Stimulated activated naive CD8-positive, alpha-beta T cell treated with anti-CD3 and anti-CD28 coated beads, Interleukin-15, Interleukin-2, amounts not matched to agents 100 U/mL and 50 U/mL, for 24 hours (primary cell): Measurements from ENCODE around the gene NFIX.
A peak's percentile ranks its signal among the peaks of the same experiment; 100 is the strongest.

Experiments
- ATAC-seq: fragments of 150-1000 bp; cut with Tn5 transposase; one replicate; pipeline ENCODE4 v1.10.0; 2021
- DNase-seq: peaks from one replicate; pipeline ENCODE4 v3.0.0; 2021

NFIX gene

GRCh38 chr19:13008926-13009787 lies 13.9 kb downstream of the NFIX start:
- no peak for ATAC-seq

GRCh38 chr19:13010038-13010991 lies 15.0 kb downstream of the NFIX start:
- DNase-seq (no peak), ATAC-seq (no peak)

More at GRCh38 chr19:13008926-13009787, 13.9 kb downstream of the NFIX start:
- DNase-seq: no peak

GRCh38 chr19:13010992-13011652 lies 15.8 kb downstream of the NFIX start:
- ATAC-seq (no peak), DNase-seq (no peak)

- ATAC-seq: no peak
- DNase-seq: peak; percentile 33
Observed at GRCh38 chr19:13011653-13012389, 16.5 kb downstream of the NFIX start.

GRCh38 chr19:13012390-13012689 lies 17.1 kb downstream of the NFIX start:
- no peak for ATAC-seq

GRCh38 chr19:13012690-13013608 lies 17.7 kb downstream of the NFIX start:
- ATAC-seq (peak; percentile 70), DNase-seq (peak; percentile 55)

More at GRCh38 chr19:13012390-13012689, 17.1 kb downstream of the NFIX start:
- no peak for DNase-seq

- no peak for ATAC-seq
- DNase-seq: no peak
Observed at GRCh38 chr19:13013649-13014048, 18.4 kb downstream of the NFIX start.

- no peak for DNase-seq
Observed at GRCh38 chr19:13014101-13014920, 19.0 kb downstream of the NFIX start.

GRCh38 chr19:13014921-13015280 lies 19.6 kb downstream of the NFIX start:
- DNase-seq: no peak
- no peak for ATAC-seq

More at GRCh38 chr19:13014101-13014920, 19.0 kb downstream of the NFIX start:
- ATAC-seq: no peak

- no peak for ATAC-seq
- no peak for DNase-seq
Observed at GRCh38 chr19:13015361-13016223, 20.3 kb downstream of the NFIX start.

- ATAC-seq (no peak), DNase-seq (no peak)
Observed at GRCh38 chr19:13016245-13016627, 21.0 kb downstream of the NFIX start.

- no peak for ATAC-seq
- no peak for DNase-seq
Observed at GRCh38 chr19:13016628-13017305, 21.5 kb downstream of the NFIX start.

- no peak for DNase-seq
- ATAC-seq: no peak
Observed at GRCh38 chr19:13017306-13018034, 22.2 kb downstream of the NFIX start.

- ATAC-seq: no peak
- DNase-seq: no peak
Observed at GRCh38 chr19:13018035-13018914, 23.0 kb downstream of the NFIX start.

- ATAC-seq: no peak
- no peak for DNase-seq
Observed at GRCh38 chr19:13019332-13019731, 24.1 kb downstream of the NFIX start.

GRCh38 chr19:13020002-13020414 lies 24.7 kb downstream of the NFIX start:
- no peak for ATAC-seq
- no peak for DNase-seq
